C1 segment of cervical spinal cord (tissue), 14 donors: ENCODE results near the gene ARPIN.
A peak's percentile ranks its signal among the peaks of the same experiment; 100 is the strongest.
"Not testable (repeated sequence)": the region's sequence is repeated elsewhere in the genome, so short reads cannot be mapped to it uniquely, and the experiment has no call there.

Source experiments
- DNase-seq, 14 donors: peaks; one replicate each; lab custom pipeline; 2025; lab: John Stamatoyannopoulos, UW

Gene ARPIN

GRCh38 chr15:89878323-89878722 is 34.4 kb downstream of the ARPIN start:
- no peak for DNase-seq

GRCh38 chr15:89877083-89877425 is 35.7 kb downstream of the ARPIN start:
- no peak for DNase-seq

DNA sequence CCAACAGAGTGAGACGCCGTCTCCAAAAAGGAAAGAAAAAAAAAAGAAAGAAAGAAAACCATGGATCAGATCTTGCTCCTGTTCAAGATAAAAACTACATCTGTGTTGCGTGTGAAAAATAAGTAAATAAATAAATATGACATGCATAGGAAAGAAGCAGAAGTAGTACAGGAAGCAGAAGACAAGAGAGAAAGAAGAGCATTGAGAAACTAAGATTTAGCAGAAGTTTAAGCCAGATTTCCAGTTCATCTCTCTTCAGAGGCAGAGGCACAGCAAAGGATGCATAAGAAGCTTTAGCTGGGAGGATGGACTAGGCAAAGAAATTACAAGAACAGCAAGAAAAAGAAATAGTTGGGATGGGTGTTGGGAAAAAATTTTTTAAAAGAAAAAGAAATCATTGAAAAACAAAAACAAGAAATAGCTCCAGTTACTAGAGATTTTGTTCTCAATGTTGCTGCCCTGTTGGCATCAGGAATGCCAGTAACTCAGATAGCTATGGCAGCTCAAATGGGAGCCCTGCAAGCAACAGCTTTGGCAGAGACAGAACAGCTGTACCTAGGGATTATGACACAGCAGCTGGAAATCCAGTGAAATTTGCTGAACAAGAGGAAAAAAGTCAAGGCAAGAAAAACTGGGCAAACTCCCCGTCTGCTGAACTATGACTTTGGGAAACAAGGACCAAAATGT is 36.2 kb downstream of the ARPIN start:
- no peak for DNase-seq

GRCh38 chr15:89875741-89876140 is 37.0 kb downstream of the ARPIN start:
- DNase-seq: no peak

GRCh38 chr15:89874926-89875564 is 37.7 kb downstream of the ARPIN start:
- peak in 12 of 14 donors; percentile 2 to 70 (median 44) for DNase-seq

GRCh38 chr15:89870688-89871288 is 42.0 kb downstream of the ARPIN start:
- DNase-seq: no peak

- no peak for DNase-seq
Observed at GRCh38 chr15:89870006-89870405, 42.7 kb downstream of the ARPIN start.

DNA sequence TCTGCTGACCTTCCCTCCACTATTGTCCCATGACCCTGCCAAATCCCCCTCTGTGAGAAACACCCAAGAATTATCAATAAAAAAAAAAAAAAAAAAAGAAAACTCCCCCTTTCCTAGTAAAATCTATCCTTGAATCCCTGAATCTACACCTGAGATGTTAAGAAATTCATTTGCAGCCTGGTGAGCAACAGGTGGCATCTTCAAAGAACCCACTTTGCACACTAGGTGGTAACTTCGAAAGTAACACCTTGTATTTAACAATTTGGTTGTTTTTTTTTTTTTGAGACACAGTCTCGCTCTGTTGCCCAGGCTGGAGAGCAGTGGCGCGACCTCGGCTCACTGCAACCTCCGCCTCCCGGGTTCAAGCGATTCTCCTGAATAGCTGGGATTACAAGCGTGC is 43.3 kb downstream of the ARPIN start:
- not testable (repeated sequence) for DNase-seq

DNA sequence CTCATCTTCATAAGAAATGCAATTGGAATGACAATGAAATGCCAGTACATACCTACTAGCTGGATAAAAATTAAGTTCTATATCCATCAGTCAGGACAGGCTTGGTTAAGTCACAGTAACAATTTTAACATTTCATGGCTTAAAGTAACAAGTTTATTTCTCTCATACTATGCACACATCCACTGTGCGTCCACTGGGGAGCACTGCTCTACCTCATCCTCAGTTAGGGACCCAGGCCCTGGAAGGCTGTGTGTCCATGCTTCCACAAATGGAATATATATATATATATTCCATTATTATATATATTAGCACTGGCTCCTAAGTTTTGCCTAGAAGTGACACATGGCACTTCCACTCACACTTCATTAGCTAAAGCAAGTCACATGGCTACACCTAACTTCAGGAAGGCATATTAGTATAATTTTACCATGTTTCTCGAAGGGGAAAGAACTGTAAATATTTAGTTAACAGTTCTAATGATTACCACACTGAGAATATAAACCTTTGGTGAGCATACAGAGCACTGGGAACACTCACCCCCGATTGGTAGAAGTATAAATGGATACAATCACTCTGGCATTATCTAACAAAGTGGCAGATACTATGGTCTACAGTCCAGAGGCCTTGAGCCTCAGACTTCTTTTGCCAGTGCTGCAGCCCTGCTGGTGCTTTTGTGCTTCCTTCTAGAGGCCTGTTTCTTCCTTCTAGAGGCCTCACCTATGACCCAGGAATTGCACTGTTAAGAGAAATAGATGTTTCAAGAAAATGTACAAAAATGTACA is 47.6 kb downstream of the ARPIN start:
- DNase-seq: no peak

DNA sequence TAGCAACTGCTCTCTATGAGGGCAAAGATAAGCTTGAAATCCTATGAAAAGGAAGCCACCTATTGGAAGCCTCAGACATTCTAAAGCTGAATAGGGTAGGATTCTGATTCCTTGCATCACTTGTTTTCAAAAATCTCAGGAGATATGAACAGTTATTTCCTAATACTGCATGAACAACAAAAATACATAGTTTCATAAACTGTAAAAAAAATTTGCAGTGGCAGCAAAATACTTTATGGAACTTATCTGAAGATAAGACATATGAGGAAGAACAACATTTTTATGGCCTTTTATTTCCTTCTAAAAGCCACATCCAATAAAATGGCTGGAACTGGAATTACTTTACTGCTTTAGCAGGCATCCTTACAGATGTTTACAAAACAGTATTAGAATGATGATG is 48.8 kb downstream of the ARPIN start:
- no peak for DNase-seq

DNA sequence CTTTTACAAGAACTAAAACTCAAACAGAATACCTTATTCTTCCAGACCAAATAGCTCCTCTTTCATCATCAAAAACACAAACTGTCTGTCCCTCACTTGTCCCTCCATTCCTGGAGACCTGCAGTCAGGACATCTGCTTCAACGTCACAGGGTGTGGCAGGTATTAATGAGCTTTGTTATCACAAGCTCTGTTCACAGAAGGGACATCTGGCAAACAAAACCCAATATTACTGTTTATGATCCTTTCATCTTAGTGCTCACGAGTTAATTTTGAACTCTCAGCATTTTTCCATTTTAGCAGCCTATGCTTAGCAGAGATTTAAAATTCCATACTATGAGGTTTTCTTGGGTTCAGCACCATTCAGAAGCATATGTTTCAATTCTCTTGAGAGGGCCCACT is 51.9 kb downstream of the ARPIN start:
- DNase-seq: no peak

DNA sequence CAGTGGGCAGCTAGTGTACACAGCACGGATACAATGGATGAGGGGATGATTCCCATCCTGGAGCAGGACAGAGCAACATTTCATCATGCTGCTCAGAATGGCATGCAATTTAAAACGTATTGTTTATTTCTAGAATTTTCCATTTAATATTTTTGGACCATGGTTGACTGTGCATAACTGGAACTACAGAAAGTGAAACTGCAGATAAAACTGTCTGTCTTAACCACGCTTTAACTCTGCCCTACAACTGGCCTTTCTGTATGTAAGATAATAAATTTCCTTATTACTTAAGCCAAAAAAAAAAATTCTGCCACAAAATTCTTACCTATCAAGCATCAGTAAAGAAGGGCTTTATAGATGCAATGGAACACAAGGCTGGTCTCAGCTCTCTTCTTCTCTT is 52.3 kb downstream of the ARPIN start:
- DNase-seq: no peak

DNA sequence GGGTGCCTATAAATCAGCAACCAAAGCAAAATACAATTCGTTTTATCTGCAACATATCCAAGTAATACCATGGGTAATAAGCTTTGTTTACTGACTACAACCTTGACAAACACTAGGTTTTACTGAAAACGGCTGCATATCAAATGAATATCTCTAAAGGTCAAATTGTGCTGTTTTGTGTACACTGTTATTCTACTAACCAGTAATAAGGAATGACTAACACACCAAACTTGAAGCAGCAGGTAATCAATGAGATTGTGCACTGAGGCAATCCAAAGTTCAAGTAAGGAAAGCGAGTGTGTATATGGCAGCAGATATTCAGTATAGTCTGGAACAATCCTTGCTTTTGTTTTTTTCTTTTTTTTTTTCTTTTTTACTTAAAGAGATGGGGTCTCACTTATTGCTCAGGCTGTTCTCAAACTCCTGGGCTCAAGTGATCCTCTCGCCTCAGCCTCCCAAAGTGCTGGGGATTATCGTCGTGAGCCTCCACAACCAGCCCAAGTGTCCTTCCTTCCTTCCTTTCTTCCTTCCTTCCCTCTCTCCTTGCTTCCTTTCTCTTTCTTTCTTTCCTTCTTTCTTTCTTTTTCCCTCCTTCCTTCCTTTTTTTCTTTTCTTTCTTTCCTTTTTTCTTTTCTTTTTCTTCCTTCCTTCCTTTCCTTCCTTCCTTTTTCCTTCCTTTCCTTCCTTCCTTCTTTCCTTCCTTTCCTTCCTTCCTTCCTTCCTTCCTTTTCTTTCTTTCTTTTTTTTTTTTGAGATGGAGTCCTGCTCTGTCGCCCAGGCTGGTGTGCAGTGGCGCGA is 53.9 kb downstream of the ARPIN start:
- no peak for DNase-seq

DNA sequence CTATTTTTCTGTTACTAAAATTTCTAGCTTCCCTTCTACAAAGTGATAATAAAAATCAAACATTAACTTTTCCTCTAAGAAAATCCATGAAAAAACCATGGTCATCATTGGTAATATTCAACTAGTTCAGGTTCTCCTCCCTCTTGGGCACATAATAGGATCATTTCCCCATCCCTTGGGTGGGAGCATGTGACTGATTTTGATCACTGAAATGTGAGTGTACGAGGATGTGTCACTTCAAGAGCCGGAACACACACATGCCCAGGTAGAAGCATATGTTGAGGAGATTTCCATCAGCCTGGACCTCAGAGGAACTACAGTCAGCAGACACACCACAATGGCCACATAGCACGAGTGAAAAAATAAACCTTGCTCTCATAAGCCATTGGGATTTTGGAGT is 55.1 kb downstream of the ARPIN start:
- no peak for DNase-seq

GRCh38 chr15:89855948-89856347 is 56.8 kb downstream of the ARPIN start:
- no peak for DNase-seq

DNA sequence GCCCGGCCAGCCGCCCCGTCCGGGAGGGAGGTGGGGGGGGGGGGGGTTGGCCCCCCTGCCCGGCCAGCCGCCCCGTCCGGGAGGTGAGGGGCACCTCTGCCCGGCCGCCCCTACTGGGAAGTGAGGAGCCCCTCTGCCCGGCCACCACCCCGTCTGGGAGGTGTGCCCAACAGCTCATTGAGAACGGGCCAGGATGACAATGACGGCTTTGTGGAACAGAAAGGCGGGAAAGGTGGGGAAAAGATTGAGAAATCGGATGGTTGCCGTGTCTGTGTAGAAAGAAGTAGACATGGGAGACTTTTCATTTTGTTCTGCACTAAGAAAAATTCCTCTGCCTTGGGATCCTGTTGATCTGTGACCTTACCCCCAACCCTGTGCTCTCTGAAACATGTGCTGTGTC is 57.9 kb downstream of the ARPIN start:
- DNase-seq: not testable (repeated sequence)

GRCh38 chr15:89852342-89852995 is 60.3 kb downstream of the ARPIN start:
- no peak for DNase-seq

- DNase-seq: no peak
Observed at GRCh38 chr15:89851673-89852341, 60.9 kb downstream of the ARPIN start.

DNA sequence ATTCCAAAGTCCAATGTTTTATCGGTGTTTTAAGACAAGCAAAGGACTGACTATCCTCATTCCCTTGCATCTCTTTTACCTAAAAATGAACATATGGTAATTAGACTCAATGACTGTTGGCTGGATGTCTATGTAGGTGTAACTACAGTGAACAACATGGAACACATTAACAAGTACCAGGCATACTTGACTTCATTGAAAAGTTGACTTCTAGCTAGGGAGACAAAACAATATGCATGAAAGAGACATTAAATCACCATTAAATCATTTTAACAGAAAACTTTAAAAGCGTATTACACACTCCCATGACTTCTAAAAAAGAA is 63.8 kb downstream of the ARPIN start:
- DNase-seq: no peak

GRCh38 chr15:89847101-89847500 is 65.7 kb downstream of the ARPIN start:
- no peak for DNase-seq
